HG02588 (cell line): ENCODE data around the gene GCN1.

Experiments used
- ATAC-seq: cut with Tn5 transposase; IDR thresholded peaks from one replicate; pipeline ENCODE4 v1.9.1; 2021; ENCODE audit warnings: mild to moderate bottlenecking, moderate library complexity; ENCODE audit not compliant: unreplicated experiment

Gene GCN1

DNA sequence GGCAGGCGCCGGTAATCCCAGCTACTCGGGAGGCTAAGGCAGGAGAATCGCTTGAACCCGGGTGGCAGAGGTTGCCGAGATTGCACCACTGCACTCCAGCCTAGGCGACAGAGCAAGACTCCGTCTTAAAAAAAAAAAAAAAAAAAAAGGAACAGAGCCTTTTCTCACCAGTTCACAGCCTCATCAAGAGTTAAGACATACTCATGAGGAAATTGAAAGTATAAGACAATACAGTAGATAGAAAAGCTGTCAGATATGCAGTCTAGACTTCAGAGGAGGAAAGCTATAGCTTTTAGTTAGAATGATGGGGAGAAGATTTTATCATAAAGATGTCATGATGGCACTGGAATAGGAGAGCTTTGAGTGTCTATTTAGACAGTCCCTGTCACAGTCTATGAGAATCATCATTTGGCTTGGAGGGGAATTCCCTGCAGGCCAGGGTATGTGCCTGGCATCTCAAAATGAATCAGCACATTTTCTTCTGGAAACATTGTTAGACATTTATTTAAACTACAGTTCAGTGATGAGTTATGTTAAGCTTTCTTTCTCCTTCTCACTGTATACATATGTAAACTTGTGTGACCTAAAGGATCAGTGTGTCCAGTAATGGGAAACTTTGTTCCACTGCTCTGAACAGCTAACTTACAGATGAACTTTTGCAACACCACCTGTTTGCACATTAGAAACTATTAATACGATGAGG, 75.1 kb downstream of the GCN1 start:
- ATAC-seq = peak; percentile 24

DNA sequence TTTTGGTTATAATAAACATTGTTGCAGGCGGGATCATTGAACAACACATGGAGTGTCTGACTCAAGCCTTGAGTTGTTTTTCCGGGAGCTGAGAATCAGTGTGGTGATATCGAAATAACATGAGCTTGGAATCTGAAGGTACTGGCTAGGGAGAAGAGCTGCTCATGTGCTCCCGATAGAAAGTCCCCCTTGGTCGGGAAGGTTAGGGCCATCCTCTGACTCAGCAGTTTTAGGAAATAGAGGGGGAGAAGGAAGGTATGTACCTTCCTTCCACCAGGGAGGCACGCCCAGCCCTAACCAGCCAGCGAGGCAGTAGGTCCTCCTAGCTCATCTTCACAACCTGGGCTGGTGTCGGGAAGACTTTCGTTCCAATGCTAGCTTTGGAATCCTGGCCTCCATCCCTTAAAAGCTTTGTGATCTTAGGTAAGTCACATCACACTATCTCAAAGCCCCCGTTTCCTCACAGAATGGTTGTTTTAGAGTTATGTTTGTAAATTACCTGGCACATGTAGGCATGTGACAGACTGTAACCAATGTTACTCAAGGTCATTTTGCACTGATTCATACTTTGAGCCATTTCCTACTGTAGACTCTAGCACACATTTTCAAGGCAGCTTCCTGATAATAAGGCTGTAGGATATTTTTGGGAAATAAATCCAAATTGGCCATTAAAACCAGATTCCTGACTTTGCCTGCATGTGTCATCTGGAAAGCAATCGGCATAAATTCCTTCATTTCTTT, 76.0 kb downstream of the GCN1 start:
- no peak for ATAC-seq

DNA sequence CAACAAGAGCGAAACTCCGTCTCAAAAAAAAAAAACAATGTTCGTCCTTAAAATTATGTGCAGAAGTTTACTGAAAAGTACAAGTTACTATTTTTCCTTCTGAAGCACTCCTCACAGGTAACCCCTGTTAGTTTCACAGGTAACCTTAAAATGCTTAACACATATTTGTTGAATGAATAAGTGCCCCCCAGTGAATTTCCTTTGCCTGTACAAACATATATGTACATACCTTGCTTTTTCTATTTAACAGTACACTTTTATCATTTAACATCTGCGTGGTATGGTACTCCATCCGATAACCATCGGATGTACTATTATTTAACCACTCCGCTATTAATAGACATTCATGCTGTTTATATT, 76.6 kb downstream of the GCN1 start:
- no peak for ATAC-seq

DNA sequence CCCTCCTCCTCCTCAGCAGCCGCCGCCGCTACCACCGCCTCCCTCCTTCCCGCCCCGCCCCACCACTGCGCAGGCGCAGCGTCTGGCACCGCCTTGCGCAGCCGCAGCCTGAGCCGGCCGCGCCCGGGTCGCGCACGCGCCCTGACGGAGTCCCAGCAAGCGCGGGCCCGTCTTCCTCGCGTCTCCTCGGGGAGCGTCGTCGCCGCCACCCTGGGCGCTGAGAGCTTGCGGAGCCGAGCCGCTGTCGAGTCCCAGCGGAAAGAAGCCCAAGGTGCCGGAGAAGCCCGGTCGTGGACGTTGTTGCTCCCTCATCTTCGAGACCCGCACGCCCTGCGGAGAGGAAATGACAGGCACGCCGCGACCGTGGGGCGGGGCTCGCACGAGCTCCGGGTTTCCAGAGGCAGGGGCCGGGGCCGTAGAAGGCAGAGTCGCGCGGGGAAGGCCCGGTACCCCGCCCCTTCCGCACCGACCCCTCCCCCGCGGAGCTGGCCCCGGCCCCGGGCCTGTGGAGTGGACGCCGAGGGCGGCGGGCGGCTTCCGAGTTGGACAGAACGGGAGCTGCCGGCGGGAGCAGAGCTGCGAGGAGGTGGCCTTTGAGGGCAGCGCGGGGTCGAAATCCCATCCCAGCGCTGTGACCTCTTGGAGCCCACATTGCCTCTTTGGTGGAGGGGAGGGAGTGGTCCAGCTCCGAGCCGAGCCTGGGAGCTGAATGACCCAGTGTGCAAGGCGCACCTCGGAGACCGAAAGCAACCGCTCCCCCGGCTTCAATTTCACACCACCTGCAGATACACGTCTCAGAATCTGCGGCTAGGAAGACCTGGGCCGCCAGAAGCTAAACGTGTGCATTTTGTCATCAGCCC, 77.5 kb downstream of the GCN1 start:
- ATAC-seq = peak; percentile 51

DNA sequence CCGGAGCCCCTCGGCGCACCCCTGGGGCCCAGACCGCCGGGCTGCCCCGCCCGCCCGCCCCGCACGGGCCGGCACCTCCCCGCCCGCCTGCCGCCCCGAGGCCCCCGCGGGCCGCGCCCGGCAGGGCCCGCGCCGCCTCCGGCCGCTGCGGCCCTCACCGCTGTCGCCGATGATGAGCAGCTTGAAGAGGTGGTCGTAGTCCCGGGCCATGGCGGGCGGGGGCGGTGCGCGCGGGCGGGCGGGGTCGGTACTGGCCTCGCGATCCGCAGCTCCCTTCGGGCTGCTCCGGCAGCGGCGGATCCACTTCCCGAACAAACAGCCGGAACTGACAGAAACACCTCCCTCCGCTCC, 78.1 kb downstream of the GCN1 start, which contains the start of gene RAB35:
TSS of gene RAB35 (minus strand) at position 313 of the 351 bp plus-strand sequence. CDS start at position 210, 103 bp downstream.
- ATAC-seq = no peak

DNA sequence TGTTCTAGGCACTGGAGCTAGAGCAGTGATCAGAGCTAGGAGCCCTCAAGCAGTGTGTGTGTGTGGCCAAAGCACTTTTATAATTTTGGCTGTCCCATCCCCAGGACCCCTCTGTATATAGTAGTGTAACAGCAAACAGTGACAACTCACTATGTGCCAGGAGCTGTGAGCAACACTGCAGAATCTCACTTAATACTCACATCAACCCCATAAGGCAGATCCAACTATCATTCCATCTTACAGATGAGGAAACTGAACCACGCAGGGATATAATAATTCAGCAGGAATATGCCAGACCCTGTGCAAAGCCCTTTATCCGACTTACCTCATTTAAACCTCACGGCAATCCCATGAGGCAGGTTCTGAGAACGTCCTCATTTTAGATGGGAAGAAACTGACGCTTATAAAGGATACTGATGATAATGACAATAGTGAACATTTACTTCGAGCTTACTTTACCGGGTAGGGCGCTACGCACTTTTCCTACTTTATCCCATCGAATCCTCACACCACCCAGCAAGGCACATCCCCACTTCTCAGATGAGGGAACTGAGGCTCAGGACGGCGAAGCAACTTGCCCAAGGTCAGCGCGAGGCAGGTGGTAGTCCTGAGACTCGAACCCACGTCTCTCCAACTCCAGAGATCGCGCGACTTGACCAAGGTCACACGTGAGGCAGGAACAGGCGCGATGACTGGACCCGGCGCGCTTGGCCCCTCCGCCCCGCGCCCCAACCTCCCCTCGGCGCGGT, 78.6 kb downstream of the GCN1 start:
- ATAC-seq = no peak

DNA sequence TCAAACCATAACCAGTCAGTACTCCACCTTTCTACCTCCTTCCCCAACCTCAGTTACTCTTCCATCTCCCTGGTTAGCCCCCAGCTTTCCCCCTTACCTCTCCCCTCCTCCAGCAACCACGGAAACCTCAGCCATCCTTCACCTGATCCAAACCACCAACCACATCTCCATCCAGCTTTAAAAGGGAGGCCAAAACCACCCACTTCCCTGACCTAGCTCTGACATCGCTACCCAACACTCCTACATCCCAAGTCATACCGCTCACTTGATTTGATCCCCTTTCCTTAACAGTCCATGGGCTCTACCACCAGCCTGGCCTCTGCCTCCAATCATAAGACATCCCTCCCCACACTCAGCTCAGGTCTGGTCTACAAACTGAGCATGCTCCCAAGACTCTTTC, 79.4 kb downstream of the GCN1 start:
- ATAC-seq = no peak

DNA sequence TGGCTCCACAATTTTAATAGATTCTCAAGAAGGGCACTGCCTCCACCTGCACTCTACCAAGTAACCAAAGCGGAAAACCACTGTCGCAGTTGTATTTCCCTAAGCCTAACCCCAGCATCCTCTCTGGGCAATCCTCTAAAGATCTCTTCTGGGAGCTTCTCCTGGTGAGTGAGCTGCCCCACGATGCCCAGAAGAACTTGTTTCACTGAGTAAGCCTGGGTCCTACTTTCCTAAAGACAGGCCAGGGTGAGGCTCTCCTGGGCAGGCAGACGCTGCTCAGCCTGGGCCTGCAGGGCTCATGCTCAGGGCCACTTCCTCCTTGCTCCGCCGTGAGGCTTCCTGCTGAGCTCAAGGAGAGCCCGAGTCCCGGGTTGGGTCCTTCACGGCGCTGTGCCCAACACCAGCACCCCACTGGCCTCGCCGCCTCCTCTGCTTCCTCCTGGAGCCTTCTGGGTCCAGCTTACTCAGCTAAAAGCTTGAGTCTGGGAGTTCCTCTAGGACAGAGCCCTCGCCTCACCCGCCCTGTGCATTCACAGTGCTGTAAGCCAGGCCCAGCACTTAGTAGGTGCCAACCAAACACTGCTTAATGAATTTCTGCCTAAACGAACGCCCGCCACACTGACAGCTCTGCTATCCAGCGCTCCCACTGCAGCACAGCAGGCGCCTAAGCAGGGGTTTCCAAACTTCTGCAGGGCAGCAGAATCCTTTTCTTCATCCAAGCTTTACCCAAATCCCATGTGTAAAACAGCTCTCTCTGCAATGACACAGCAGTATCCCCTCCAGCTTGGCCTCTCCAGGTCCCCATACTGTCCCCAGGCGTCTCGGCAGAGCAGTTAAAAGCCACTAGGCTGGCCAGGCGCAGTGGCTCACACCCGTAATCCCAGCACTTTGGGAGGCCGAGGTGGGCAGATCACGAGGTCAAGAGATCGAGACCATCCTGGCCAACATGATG, 83.7 kb downstream of the GCN1 start:
- peak; percentile 52 for ATAC-seq

DNA sequence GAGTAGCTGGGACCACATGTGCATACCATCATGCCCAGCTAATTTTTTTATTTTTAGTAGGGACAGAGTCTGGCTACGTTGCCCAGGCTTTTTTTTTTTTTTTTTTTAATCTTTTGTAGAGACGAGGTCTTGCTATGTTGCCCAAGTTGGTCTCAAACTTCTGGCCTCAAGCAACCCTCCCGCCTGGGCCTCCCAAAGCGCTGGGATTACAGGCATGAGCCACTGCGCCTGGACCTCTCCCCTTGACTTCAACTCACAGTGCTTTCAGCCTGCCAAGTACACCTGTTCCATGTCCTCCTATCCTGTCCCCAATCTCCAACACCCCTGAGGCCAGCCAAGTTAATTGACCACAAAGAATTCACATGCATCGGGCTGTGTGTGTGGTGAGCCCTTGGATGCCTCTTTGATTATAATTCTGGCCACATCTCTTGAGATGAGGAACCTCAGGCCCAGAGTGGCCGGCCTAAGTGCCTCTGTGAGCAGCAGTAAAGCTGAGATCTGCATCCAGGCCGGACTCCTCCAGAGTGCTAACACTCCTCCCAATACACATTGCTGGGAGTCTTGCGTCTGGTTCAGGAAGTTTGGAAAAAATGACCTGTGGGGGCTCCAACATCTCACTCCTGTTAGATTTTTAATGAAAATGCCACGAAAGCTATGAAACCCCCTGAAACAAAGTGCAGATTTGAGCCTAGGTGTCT, 84.8 kb downstream of the GCN1 start:
- ATAC-seq = no peak

DNA sequence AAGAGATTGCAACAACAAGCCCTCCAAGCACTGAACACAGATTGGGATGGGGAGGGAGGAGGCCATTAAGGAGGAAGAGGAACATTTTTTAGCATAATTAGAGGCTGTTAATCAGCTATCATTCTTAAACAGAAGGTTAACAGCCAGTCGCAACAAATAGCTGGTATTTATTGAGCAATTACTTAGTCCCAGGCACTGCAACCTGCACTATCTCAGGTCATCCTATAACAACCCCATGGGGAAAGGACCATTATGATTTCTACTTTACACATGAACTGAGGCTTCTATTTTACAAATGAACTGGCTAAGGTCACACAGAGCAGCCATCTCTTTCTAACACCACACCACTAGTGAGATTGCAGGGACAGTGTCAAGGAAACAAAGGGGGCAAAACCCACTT, 88.4 kb downstream of the GCN1 start:
- ATAC-seq = no peak

DNA sequence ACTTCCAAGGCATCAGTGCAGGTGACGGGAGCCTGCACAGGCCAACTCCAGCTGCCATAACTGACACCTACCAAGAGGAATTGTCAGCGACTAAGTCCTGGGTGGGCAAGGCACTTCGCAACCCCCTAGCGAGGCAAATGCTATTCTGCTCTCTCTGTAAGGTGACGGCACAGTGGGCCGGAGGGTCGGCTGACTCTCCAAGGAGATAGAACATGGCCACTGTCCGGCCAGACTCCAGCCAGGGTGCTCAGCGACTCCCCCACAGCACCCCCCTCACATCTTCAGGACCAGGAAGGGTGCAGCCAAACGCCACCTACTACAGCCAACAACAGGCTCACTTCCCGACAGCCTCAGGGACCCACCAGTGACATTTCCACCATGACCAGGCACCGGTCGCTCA, 91.1 kb downstream of the GCN1 start:
- no peak for ATAC-seq

DNA sequence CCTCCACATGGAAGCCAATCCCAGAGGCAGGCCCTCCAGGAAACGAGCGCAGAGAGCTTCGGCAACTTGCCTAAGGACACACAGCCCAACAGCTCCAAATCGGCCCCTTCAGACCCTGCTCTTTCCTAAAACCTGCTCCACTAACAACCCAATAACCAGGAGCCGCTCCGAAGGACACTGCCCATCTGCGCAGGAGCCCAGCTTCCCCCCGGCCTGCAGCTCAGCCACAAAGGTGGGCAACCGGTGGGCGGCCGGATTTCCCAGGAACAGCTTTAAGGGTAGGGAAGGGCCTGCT, 91.5 kb downstream of the GCN1 start:
- ATAC-seq = no peak

DNA sequence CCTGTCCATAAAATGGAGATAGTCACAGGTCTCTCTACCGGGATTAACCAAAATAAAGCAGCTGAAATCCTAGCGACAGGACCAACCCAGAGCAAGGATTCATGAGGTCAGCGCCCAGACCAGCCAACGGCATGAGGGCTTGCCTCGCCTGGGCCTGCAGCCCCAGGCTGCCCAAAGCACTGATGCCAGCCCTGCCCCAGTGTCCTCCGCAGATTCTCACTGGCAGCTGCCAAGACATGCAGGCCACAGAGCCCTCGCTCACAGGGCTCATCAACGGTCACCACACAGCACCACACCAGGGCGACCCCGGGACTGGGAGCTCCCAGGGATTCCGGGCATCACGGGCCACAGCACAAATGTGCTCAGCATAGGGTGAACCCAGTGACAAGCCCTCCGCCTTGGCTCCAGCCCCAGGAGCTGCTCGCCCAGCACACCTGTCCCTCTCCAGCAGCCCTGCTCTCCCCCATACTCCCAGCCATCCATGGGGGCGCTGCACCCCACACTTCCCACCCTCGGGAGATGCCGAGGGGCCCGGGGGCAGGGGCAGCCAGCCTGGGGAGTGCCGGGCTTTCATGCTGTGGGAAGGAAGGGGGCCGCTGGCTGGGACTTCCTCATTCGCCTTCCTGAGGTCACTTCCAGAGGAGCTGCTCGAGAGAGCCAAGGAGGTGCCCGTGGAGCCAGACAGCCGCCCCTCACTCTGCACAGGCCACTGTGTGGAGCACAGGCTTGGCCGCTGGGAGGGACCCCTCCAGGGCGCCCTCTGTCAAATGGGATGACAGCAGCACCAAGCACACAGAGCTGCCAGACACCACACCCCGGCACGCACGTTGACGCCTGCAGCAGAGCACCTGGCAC, 92.1 kb downstream of the GCN1 start:
- ATAC-seq = no peak

DNA sequence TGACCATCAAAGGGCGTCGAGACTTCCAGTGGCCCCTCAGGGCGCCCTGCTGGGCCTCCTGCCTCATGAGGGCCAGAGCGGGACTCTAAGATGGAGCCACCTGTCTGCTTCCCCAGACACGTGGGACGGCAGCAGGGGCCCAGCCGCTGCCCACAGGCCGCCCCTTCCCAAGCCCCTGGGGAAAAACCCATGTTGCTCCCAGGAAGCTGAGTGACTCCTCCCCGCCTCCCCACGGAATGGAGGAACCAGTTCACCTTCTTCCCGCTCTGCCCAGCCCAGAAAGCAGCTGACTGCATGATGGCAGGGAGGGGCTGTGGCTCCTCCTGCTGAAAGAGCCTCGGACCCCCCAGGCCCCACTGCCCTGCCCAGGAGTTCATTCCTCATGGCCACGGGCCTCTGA, 92.9 kb downstream of the GCN1 start:
- no peak for ATAC-seq

DNA sequence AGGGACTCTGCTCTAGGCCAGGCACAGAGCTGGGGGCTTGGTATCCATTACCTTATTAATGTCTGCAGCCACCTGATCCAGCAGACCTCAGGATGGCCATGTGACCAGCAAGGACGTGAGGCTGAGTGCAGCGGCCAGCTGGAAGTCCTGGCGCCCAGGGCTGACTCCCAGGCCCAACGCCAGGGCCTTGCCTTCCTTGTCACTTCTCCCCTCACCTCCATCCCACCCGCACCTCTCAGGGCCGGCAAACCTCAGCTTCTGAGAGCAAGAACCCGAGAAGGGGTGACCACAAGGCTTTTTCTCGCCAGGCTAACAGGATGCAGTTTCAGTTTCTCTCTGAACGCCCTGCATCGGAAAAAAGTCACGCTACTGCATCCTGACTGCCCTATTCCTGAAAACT, 93.3 kb downstream of the GCN1 start:
- ATAC-seq = no peak

DNA sequence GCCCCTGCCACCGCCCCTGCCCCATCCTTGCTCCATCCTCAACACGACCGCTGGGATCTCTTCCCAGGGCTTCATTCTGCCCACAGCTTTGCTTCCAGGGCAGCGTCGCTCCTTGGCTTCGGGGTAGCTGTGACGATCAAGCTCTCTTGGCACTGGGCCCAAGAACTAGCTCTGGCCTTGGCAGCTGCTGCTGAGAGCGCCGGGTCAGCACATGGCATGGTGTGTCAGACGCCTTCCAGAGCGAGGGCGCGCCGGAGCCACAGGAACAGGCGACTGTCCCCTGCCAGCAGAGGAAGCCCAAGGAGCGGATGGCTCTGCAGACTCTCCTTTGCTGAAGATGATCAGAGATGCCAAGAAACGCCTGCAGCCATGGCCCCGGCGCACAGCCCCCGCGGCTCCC, 93.9 kb downstream of the GCN1 start:
- ATAC-seq = no peak

DNA sequence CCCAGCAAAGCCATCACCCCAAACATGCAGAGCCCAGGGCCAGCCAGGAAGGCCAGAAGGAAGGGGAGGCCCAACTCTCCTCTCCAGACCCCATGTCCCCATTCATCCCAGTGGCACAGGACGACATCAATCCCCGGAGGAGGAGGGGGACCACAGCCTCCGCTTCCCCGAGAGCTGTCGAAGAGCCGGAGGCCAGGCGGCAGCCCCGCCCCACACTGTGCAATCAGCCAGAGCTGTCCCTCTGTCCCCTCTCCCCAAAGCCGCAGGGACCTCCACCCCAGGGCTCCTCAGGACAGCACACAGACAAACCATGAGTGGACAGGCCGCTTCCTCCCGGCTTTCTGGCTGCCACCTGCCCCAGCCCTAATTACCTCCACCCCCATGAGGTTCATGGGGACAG, 94.8 kb downstream of the GCN1 start:
- ATAC-seq = no peak

DNA sequence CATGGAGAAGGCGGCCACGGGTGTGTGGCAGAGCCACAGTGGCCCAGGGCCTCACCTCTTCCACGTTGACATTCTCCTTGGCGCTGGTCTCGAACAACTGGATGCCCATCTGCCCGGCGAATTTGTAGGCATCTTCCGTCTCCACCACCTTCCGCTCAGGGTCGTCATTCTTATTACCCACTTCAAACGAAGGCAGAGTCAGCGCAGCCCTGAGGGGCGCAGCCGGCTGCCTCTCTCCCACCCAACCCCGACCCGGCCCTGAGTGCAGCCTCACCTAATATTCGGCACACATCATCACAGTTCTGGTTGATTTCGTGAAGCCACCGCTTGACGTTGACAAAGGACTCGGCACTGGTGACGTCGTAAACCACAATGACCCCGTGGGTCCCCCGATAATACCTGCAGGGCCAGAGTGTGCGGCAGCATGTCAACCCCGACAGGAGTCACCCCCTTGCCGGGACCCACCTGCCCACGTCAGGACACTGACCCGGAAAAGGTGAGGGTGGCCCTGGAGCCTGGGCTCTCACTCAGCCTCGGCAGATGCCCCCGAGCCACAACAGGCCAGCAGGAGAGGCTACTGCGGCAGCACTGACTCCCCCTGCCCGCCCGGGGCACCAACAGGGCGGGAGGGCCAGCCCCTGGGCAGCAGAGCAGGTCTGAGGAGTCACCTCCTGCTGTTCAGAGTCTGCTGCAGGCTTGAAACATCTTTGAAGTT, 95.6 kb downstream of the GCN1 start:
- no peak for ATAC-seq
